GM12865 (cell line): Measurements from ENCODE around the gene TRH.

Source experiments
- DNase-seq: peaks from one replicate; pipeline ENCODE4 v3.0.0; 2010; ENCODE audit warnings: low read depth
- H3K4me3 ChIP-seq: 2 replicates; pipeline ENCODE4 v1.5.1; 2011; ENCODE audit warnings: mild to moderate bottlenecking, low read depth, low read length, control low read depth
- TF ChIP-seq, protein P1 (sequence below): IDR thresholded peaks from 2 replicates; pipeline ENCODE4 v1.5.1; 2011; ENCODE audit warnings: low read length, control low read depth, low read depth, inconsistent platforms; ENCODE audit not compliant: insufficient read depth; ENCODE audit errors: missing control alignments

The TRH gene

DNA sequence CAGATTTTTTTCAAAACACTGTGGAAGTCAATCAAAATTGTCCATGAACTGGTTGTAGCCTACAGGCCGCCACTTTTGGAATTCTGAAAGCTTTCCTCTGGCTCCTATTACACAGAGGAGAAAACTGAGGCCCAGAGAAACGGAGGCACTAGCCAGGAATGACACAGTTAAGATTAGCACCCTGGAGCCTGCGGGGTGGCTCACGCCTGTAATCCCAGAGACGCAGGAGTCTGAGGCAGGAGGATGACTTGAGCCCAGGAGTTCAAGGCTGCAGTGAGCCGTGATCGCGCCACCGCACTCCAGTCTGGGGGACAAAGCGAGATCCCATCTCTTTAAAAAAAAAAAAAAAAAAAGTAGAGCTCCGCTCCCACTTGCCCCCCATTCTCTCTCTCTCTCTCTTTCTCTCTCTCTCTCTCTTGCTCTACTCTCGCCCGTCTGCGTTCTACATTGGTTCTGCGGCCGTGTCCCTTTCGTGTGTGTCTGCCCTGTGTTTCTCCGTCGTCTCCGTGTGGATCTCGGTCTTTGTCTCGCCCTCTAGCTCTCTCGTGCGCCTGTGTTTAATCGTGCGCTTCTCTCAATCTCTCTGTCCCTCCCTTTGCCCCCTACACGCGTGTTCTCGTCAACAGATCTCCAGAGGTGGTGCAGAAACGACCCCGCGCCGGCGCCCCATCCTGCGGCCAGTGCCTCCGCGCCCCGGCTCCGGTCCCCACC lies 512 bp upstream of the TRH start:
- TF ChIP-seq, protein P1, sequence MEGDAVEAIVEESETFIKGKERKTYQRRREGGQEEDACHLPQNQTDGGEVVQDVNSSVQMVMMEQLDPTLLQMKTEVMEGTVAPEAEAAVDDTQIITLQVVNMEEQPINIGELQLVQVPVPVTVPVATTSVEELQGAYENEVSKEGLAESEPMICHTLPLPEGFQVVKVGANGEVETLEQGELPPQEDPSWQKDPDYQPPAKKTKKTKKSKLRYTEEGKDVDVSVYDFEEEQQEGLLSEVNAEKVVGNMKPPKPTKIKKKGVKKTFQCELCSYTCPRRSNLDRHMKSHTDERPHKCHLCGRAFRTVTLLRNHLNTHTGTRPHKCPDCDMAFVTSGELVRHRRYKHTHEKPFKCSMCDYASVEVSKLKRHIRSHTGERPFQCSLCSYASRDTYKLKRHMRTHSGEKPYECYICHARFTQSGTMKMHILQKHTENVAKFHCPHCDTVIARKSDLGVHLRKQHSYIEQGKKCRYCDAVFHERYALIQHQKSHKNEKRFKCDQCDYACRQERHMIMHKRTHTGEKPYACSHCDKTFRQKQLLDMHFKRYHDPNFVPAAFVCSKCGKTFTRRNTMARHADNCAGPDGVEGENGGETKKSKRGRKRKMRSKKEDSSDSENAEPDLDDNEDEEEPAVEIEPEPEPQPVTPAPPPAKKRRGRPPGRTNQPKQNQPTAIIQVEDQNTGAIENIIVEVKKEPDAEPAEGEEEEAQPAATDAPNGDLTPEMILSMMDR: no peak
- no peak overlapping the region for H3K4me3 ChIP-seq
- DNase-seq: no peak

DNA sequence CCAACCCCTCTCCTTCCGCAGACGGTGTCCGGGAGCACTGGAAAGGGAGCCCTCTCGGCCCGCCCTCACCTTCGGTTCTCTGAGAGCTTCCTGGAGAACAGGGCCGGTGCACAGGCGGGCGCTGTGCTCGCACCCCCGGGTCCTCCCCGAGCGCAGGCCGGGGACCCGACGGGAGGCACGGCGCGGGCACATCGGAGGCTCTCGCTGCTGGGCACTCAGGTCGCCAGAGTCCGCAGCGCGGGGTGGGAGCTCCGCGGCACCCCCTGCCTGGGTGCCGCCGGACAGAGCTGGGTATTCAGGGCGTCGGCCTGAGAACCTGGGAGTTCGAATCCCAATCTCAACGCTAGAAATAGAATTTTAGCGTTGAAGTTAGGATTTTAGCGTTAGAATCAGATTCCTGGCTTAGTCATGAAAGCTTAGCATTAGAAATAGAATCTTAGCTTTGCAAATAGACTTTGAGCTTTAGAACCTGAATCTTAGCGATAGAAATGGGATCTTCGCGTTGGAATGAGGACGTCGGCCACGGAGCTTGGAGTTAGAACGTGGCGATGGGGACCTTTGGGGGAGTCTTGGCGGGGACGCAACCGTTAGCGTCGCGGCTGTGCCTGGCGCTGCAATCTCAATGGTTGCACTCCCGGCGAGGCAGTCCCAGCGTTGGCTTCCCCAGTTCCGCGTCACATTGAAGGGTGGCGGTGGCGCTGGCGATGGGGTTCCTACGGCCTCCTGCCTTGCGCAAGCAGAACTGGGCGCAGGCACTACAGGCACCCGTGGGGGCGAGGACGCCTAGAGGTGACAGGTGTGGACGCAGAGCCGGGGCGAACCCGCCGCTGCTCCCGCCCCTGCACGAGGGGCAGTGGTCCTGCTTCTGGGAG lies 549 bp downstream of the TRH start:
- TF ChIP-seq, protein P1: no peak
- no peak for DNase-seq

DNA sequence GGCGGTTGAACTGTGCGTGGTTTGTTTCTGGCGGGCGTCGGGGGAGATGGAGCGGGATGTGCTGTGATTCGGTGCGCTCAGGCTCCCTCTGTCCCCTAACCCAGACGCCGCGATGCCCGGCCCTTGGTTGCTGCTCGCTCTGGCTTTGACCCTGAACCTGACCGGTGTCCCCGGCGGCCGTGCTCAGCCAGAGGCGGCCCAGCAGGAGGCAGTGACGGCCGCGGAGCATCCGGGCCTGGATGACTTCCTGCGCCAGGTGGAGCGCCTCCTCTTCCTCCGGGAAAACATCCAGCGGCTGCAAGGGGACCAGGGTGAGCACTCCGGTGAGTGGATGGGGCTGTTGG lies 1.2 kb downstream of the TRH start:
- no peak overlapping the region for H3K4me3 ChIP-seq
- no peak for DNase-seq

More for the DNA sequence above, 549 bp downstream of the TRH start:
- no peak overlapping the region for H3K4me3 ChIP-seq

DNA sequence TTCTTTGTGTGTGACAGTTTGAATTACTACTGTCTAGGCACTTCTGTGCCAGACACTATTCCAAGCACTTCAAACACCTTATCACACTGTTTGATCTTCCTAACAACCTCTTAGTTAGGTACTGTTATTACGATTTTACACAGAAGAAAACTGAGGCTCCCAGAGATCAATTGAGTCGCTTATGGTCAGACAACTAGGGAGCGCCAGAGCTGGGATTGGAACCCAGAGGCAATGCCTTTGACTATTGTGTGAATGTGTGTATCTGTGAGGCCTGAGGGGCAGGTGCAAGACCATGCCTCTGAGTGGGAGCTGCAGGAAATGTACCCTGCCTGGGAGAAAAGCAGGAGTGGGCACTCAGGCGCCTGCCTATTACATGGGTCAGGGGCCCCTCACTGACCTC lies 1.8 kb downstream of the TRH start:
- no peak overlapping the region for H3K4me3 ChIP-seq
- TF ChIP-seq, protein P1: no peak
- DNase-seq: no peak

More for the DNA sequence above, 1.2 kb downstream of the TRH start:
- TF ChIP-seq, protein P1: no peak

DNA sequence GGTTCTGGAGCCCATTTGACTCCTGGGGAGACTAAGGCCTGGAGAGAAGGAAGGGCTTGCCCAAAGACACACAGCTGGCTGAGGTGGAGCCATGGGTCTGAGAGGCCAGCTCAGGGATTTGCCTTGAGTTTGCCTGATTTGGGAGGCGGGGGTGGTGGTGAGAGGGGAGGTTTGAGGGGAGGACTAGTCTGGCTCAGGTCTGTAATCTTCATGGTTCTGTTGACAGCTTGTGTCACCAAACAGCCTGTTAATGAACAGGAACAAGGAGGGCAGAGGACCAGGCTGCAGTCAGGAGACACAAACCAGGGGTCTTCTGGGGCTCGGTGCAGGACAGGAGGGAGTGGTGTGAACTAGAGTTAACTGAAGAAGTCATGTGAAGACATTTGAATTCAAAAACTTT lies 3.6 kb downstream of the TRH start:
- TF ChIP-seq, protein P1: no peak
- no peak for DNase-seq
- no peak overlapping the region for H3K4me3 ChIP-seq

DNA sequence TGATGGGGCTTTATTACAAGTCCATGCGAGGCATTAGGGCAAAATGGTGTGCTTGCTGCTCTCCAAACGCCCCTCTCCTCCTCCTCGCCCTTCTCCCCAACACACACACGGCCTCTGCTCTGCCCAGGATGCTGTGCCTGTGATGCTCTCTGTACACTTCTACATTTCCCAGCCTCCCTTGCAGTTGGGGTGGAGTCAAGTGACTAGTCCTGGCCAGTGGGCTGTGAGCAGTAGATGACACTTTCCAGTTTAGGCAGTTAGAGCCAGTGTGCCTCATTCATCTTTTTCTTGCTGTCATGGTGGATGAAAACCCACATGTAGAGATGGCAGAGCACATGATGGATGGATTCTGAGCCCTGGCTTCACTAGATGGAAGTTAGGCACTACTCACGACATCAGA lies 5.4 kb downstream of the TRH start:
- no peak overlapping the region for H3K4me3 ChIP-seq
- no peak for DNase-seq
- TF ChIP-seq, protein P1: no peak
